GM21381 (cell line): ENCODE data around the gene CYP27C1.
"Not testable (repeated sequence)": the region's sequence is repeated elsewhere in the genome, so short reads cannot be mapped to it uniquely, and the experiment has no call there.

ENCODE experiments used
- ATAC-seq: cut with Tn5 transposase; IDR thresholded peaks from one replicate; pipeline ENCODE4 v1.9.1; 2021; ENCODE audit warnings: mild to moderate bottlenecking, moderate library complexity; ENCODE audit not compliant: unreplicated experiment

CYP27C1 gene

DNA sequence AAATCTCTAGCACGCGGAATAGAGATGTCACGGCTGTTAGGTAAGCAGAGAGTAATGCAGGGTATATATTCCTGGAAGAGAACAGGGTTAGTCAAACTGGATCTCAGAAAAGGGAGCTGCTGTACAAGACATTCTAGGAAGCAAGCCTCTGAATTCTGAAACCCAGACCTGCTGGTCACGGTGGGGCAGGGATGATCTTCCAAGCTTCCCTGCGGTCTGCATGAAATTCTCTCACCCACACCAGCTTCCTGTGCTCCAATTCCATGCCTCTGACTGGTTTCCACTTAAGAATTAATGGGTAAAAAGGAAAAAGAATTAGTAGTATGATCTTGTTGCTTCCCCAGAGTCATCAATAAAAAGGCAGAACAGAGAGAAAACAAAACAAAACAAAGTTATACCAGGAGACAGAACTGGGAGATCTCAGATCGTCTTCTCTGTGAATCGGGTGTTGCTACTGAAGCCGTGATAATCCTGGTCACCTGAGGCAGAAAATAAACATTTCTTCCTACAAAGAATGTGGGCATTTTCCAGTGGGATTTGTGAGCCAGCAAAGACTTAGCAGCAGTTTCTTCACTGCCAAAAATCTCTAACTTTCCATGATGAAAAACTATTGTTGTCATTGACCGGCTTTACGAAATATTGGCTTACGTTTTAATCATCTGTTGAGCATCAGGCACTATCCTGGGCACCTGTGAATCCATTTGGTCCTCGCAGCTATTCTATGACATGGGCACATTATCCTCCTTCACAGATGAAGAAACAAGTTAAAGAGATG, 5.3 kb upstream of the CYP27C1 start:
- no peak for ATAC-seq

DNA sequence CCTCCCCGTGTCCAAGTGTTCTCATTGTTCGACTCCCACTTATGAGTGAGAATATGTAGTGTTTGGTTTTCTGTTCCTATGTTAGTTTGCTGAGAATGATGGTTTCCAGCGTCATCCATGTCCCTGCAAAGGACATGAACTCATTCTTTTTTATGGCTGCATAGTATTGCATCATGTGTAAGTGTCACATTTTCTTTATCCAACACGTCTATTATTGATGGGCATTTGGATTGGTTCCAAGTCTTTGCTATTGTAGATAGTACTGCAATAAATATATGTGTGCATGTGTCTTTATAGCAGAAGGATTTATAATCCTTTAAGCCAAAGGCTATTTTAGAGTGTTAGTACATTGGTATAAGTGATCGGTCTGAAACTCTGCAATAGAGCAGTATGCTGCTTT, 4.0 kb upstream of the CYP27C1 start:
- not testable (repeated sequence) for ATAC-seq

DNA sequence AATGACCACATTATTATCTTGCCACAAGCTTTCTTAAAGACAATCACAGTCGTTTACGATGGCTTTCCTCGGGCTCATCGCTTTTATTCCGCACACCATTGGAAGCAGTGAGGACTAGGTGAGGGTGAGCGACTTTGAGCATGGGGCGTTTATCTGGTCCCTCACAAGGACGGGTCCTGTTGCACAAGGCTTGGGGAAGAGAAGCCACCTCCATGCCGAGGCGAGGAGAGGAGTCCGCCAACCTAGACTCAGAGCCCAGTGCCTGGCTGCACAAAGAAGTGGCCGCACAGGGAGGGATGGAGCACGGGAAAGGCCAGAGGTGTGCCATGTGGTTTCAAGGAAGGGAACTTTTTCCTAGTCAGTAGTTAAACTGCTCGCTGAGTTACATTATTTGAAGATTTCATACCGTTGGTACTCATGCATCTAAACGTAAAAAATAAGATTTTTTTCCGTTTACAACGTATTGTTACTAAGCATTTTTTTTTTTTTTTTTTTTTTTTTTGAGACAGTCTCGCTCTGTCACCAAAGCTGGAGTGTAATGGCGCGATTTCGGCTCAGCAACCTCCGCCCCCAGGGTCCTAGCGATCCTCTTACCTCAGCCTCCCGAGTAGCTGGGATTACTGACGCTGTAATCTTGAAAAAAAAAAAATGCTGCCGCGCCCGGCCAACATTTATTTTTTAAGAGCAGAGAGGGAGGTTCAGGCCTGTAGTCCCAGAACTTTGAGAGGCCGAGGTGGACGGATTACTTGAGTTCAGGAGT, 849 bp upstream of the CYP27C1 start:
- ATAC-seq = no peak

DNA sequence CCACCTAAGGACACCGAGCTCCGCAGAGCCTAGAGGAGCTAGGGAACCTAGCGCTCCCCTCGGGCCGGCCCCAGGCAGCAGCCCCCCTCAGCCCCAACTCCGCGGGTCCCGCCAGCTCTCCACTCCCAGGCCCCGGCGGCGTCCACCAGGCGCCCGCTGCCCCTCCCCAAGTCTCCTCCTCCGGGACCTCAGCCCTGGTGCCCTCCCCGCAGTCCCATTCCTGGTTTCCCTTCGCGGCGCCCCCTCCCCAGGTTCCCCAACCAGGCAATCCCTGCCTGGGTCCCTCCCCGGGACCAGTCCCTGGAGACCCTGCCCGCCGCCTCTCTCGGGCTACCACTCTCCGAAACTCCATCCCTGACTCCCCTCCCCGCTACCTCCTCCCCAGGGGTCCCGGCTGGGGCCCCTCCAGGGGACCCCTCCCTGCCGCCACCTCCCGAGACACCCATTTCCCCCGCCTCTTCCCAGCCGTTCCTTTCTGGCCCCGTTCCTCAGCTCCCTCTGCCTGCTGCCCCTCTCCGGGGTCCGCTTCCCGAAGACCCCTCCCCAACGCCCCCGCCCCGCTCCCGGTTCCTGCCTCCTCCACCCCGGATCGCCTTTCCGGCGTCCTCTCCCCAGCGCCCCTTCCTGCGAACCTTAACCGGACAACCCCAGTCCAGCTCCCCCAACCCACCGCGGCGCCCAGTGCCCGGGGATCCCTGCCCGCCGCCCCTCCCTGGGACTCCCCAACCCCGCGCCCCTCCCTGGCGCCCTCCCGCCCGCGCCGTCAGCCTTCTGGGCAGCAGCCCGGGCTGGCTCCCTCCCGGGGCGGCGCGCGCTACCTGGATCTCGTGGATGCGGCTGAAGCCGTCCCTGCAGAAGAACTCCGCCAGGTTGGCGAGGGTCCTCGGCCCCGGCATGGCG, 678 bp downstream of the CYP27C1 start:
- ATAC-seq = no peak

DNA sequence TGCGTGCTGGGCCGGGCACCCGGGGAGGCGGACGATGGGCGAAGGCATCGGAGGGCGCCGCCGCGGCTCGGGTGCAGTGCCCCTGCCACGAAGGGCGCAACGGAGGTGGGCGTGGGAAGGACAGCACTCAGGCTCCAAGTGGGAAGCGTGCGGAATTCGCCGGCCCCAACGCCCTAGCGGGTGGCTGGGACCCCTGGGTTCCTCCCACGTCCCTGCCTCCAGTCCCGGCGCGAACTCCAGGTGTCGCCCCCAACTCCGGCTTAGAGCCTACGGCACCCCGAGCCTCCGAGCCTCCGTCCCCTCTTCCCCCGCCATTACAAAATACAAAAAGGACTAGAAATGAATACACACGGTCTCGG, 1.3 kb downstream of the CYP27C1 start:
- ATAC-seq = no peak

DNA sequence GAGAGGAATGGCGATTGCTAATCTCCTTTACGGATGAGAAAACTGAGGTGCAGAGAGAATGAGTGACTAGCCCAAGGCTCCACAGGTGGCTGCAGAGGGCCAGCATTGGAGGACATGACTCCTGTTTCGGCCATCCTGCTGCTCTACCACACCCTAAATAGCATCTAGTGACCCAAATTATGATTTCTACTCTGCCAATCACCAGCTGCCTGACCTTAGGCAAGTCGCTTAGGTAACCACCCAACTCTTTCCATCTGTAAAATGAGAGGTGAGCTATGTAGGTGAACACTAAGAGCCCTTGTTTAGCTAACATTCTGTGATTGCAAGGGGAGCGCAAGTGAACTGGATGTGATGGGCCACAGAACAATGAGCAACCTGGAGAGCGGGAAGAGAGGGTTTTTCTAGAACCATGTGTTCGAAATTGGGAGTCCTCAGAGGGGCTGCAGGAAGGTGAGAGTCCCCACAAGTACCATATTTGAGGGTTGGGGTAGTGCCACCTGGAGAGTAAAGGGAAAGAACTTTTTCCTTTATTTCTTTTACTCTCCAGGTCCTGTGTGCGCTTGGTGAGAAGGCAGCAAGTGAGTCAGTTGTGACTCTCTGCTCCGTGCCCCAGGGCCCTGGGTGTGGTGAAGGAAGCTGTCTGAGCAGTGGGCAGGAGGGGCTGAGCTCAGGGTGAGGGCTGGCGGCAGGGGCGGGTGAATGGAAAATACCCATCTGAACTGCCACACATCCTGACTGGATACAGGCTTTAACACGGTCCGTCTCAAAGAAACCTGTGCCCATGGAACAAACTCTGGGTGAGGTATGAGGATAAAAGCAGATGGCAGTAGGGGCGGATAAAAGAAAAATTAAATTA, 2.4 kb downstream of the CYP27C1 start:
- ATAC-seq = no peak

DNA sequence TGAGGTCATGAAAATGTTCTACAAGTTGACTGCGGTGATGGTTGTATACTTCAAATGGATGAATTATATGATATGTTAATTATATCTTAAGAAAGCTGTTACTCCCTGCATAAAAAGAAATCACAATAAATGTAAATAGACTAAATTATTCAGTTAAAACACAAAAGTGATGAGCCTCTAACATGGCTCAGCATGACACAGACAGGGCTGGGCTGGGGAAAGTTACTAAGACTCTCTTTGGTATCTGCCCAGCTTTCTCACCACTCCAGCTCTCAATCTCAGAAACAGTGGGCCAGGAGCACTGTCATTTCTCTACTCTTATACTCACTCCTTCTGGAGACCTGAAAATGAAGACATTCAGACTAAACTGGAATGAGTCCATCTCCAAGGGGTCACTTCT, 3.5 kb downstream of the CYP27C1 start:
- no peak for ATAC-seq

DNA sequence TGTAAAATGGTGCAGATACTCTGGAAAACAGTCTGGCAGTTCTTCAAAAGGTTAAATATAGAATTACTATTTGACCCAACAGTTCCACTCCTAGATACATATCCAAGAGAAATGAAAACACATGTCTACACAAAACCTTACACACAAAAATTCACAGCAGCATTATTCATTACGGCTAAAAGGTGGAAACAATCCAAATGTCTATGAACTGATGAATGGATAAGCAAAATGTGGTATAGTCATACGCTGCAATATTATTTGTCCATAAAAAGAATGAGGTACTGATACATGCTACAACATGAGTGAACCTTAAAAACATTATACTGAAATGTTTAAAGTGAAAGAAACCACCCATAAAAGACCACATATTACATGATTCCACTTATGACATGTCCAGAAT, 4.0 kb downstream of the CYP27C1 start:
- ATAC-seq = no peak

DNA sequence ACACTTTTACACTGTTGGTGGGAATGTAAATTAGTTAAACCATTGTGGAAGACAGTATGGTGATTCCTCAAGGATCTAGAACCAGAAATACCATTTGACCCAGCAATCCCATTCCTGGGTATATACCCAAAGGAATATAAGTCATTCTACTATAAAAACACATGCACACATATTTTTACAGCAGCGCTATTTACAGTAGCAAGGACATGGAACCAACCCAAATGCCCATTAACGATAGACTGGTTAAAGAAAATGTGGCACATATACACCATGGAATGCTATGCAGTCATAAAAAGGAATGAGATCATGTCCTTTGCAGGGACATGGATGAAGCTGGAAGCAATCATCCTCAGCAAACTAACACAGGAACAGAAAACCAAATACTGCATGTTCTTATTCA, 5.9 kb downstream of the CYP27C1 start:
- not testable (repeated sequence) for ATAC-seq

DNA sequence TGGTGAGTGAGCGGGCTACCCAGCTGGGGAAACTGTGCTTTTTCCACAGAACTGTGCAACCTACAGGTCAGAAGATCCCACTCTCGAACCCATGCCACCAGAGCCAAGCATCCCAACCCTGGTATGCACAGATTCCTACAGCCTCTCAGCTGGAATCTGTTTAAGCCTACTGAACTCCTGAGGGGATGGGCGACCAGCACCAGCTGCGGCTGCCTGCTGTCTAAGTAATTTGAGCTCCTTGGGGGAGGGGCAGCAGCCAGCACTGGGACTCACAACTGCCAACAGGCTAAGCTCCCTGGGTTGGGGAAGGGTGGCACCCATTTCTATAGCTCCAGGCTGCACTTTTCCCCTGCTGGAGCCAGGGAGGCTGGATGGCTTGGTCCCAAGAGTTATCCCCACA, 11.8 kb downstream of the CYP27C1 start:
- ATAC-seq = no peak

DNA sequence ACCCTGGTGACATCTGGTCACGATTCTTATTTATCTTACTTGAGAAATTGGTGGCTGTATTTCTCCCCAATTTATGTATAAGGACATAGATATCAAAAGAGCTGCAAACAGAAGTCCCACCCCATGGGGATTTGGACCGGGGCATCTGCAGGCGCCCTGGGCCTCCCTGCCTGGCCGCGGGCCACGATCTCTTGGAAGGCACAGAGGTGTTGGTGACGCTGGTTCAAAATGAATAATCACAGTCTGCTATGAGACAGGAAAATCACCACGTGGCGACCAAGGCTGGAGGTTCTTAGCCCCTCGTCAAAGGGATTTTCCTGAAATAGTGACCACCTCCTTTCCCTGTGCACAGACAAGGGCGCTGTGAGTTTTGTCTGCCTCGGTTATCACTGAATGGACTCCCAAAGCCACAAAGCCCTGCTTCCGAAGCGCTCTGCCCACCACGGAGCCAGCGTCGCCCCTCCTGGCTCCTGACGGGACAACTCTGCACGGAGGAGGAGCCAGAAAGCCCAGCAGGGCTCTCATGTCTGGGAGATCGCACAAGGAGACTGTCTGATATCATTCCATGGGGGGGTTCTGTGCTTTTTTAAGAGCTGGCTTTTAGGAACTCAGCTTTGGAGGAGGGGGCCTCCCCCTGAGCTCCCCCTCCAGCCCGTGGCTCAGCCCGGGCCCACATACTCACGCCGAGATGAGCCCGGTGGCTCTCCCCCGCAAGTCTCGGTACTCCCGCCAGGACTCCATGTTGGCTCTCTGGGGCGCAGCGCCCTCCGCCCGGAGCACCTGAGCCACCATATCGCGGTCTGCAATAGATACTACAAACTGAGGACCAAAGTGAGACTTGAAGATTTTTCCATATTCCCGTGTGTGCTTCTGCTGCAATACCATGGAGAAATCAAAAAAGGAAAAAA, 14.6 kb downstream of the CYP27C1 start:
- ATAC-seq = no peak

DNA sequence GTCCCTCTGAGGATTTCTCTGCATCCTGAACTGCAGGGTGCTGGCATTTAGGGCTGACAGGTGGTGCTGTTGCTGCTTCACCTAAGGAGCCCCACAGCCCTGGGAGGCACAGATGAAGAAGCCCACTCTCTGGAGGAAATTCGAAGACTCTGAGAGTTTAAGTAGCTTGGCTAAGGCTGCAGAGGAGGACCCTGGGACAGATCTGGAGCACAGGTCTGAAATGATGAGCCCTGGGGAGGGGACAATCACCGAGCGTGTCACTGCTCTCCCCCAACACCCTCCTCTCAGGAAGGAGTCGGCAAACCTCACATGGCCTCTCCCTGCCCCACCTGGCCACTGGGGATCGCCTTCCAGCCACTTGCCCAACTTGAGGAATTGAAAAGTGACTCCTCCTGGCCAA, 18.6 kb downstream of the CYP27C1 start:
- no peak for ATAC-seq

DNA sequence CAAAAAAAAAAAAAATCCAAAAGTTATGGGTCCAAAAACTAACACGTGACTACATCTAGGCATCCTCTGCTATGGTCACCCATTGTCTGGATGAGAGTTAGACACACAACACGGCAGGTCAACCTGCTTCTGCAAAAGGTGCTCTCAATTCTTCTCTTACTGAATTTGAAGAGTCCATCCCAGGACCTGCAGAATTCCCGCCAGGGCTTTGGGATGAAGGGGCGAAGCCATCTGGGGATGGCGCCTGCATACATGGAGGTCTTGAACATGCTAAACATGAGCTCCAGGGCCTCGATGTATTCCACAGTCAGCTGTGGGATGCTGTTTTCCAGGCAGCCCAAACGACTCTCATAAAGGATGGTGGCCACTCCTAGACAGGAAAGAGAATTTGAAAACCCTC, 19.1 kb downstream of the CYP27C1 start:
- no peak for ATAC-seq

DNA sequence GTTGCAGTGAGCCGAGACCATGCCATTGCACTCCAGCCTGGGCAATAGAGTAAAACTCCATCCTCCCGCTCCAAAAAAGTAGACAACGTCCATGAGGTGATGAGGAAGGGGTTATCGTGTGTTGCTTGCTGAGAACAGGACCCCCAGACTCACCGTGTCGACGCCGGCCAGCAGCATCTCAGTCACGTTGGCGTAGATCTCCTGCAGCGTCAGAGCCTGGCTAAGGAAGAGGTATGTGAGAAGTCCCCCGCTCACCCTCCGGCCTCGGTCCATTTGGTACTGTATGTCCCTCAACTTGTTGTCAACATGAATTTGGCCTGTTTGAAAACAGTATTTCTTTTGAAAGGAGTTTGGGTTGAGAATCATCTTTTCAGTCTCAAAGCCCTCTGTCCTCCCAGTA, 20.9 kb downstream of the CYP27C1 start:
- no peak for ATAC-seq

DNA sequence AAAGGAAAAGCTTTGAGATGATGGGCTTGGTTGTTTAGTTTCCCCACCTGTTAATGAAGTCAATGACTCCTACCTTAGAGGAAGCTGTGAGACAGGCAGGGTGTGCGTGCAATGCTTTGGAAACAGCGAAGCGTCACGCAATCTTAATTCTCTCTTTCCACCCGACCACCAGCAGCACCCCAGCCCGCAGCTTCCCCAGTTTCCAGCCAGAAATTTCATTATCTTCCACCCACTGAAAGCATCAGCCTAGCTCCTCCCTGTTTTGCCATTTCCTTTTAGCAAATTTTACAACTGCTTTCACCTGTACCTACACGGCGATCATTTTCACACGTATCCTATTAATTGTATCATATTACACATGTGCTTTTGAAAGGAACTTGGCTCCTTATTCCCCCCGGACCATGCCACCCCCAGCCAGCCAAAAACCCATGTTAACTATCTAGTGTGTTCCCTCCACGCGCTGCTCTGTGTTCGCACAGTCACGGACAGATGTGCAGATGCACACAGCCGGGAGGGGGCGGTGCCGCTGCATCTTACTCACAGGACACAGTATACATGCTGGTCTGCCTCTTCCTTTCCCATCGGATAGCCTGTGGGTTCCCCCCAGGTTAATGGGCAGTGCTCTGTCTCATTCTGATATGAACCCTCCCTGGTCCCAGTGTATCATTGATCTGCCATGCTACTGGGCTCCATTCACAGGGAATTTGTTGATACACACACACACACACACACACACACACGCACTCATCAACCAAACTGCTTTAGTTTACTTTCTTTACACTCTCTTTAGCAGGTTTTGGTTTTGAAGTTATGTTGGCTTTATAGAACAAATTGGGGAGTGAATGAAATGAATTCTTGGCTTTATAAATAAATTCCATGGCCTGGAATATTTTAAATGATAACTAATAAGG, 22.4 kb downstream of the CYP27C1 start:
- ATAC-seq = peak; percentile 62

DNA sequence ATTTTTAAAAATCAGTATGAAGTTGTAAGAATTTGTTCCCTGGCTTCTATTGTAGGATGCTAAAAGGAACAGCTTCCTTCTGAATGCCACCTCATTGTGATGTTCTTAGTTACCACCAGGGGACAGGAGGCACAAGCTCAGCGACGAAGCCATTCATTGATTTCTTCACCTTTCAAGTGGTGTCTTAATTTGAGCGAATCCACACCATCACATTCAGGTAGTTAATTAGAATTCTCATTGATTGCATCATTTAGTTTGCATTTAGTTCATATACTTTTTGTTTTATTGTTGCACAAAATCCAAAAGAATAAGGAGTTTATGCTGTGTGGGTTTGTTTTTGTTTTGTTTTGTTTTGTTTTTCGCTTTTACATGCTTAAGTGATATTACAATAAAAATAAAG, 23.1 kb downstream of the CYP27C1 start:
- ATAC-seq = no peak

DNA sequence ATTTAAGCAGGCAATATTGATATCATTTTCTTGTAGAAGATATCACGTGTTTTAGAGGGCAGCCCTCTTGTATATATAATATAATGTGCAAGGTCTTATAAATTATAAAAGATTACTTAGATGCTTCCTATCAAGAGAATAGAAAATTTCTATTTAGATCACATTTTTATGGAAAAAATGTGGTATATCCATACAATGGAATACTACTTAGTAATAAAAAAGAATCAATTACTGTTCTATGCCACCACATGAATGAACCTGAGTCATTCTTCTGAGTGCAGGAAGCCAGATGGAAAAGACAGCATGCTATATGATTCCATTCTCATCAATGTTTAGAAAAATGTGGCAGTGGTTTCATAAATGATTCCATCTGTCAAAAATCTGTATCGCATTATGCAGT, 23.6 kb downstream of the CYP27C1 start:
- no peak for ATAC-seq
